ENCODE measurements around the gene APOL4. TPM values are rescaled to one million over a fixed set of nuclear protein-coding genes. Genes with fewer than 3 reads are reported as not detected.
A peak's percentile ranks its signal among the peaks of the same experiment; 100 is the strongest.

Gene APOL4
- total RNA-seq, 1 donor from 2014 or later, result 0.82 TPM

- Histone ChIP-seq H2AFZ (replicated peaks) (no peak overlapping the region), H3K79me2 (ENCODE audit: low read depth) (no peaks in the 10 kb centered on the region), H4K20me1 (ENCODE audit: low read depth) (no peaks in the 10 kb centered on the region), H3K9me3 (ENCODE audit: low read depth) (no peaks in the 10 kb centered on the region), H3K36me3 (no peaks in the 10 kb centered on the region), H3K4me3 (no peak overlapping the region), H3K4me1 (peaks cover 26% of the 10 kb centered on the region), H3K4me2 (no peak overlapping the region), H3K27me3 (no peaks in the 10 kb centered on the region), H3K27ac (no peak overlapping the region), H3K9ac (no peak overlapping the region), H3F3A (ENCODE audit: low read depth) (peaks cover 21% of the 10 kb centered on the region)
- Mint-ChIP-seq H3K4me3 (no peak overlapping the region), H3K4me1 (peaks cover 46% of the 10 kb centered on the region), H3K27me3 (ENCODE audit: insufficient read depth, low read depth) (peaks cover 23% of the 10 kb centered on the region), H3K27ac (peak overlapping the region; percentile 26), H3K9me3 (no peaks in the 10 kb centered on the region), H3K36me3 (no peaks in the 10 kb centered on the region)
- TF ChIP-seq EZH2 (IDR thresholded peaks at IDR 0.05) (no peak), EZH2phosphoT487 (IDR thresholded peaks at IDR 0.05) (no peak)
- TF ChIP-seq, protein P1, sequence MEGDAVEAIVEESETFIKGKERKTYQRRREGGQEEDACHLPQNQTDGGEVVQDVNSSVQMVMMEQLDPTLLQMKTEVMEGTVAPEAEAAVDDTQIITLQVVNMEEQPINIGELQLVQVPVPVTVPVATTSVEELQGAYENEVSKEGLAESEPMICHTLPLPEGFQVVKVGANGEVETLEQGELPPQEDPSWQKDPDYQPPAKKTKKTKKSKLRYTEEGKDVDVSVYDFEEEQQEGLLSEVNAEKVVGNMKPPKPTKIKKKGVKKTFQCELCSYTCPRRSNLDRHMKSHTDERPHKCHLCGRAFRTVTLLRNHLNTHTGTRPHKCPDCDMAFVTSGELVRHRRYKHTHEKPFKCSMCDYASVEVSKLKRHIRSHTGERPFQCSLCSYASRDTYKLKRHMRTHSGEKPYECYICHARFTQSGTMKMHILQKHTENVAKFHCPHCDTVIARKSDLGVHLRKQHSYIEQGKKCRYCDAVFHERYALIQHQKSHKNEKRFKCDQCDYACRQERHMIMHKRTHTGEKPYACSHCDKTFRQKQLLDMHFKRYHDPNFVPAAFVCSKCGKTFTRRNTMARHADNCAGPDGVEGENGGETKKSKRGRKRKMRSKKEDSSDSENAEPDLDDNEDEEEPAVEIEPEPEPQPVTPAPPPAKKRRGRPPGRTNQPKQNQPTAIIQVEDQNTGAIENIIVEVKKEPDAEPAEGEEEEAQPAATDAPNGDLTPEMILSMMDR (IDR thresholded peaks at IDR 0.05), result no peak
- no peak for DNase-seq (ENCODE audit: low spot score)
These were observed 8.0 kb downstream of the APOL4 start for GRCh38 chr22:36193577-36193976.

DNA sequence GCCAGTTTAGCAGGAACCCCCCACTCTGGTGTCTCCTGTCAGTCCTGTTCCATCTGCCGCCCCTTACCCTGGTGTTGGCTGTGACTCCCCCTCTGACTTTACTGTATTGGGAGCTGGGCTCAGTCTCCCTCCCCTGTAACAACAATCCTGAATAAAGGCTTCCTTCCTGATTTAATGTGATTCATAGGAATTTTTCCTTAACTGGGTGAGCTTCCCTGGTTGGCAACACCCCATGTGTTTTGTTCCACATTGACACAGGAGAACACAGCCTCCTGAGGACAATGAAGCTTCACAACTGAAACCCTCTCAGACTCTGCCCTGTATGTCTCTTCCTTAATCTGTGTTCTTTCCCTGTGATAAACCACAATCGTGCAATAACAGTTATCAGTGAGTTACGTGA is 8.4 kb downstream of the APOL4 start:
- H3K9ac ChIP-seq, result no peak overlapping the region
- Mint-ChIP-seq H3K36me3 (no peaks in the 10 kb centered on the region), H3K4me1 (peaks cover 42% of the 10 kb centered on the region), H3K4me3 (no peak overlapping the region), H3K9me3 (no peaks in the 10 kb centered on the region), H3K27ac (peak overlapping the region; percentile 64), H3K27me3 (ENCODE audit: insufficient read depth, low read depth) (peaks cover 23% of the 10 kb centered on the region)
- H3K27ac ChIP-seq, result no peak overlapping the region
- no peaks in the 10 kb centered on the region for H3K36me3 ChIP-seq
- no peaks in the 10 kb centered on the region for H3K9me3 ChIP-seq (ENCODE audit: low read depth)
- no peak overlapping the region for H3K4me3 ChIP-seq
- peaks cover 19% of the 10 kb centered on the region for H3F3A ChIP-seq (ENCODE audit: low read depth)
- peaks cover 22% of the 10 kb centered on the region for H3K4me1 ChIP-seq
- no peaks in the 10 kb centered on the region for H4K20me1 ChIP-seq (ENCODE audit: low read depth)
- no peaks in the 10 kb centered on the region for H3K79me2 ChIP-seq (ENCODE audit: low read depth)
- TF ChIP-seq EZH2phosphoT487 (IDR thresholded peaks at IDR 0.05) (no peak), EZH2 (IDR thresholded peaks at IDR 0.05) (no peak)
- TF ChIP-seq, protein P1 (IDR thresholded peaks at IDR 0.05), result no peak
- no peak overlapping the region for H2AFZ ChIP-seq (replicated peaks)
- H3K4me2 ChIP-seq, result no peak overlapping the region
- no peak for DNase-seq (ENCODE audit: low spot score)
- no peaks in the 10 kb centered on the region for H3K27me3 ChIP-seq

GRCh38 chr22:36192542-36192941 is 9.1 kb downstream of the APOL4 start:
- Histone ChIP-seq H3K4me2 (no peak overlapping the region), H3K9me3 (ENCODE audit: low read depth) (no peaks in the 10 kb centered on the region), H3K27me3 (no peaks in the 10 kb centered on the region), H4K20me1 (ENCODE audit: low read depth) (no peaks in the 10 kb centered on the region), H3K79me2 (ENCODE audit: low read depth) (no peaks in the 10 kb centered on the region), H3K4me3 (no peak overlapping the region), H3F3A (ENCODE audit: low read depth) (peaks cover 13% of the 10 kb centered on the region), H3K36me3 (no peaks in the 10 kb centered on the region), H2AFZ (replicated peaks) (no peak overlapping the region), H3K9ac (no peak overlapping the region), H3K4me1 (peaks cover 15% of the 10 kb centered on the region), H3K27ac (no peak overlapping the region)
- no peaks in the 10 kb centered on the region for H3K36me3 Mint-ChIP-seq
- TF ChIP-seq EZH2phosphoT487 (IDR thresholded peaks at IDR 0.05) (no peak), EZH2 (IDR thresholded peaks at IDR 0.05) (no peak)
- TF ChIP-seq, protein P1 (IDR thresholded peaks at IDR 0.05), result no peak
- H3K4me1 Mint-ChIP-seq, result peaks cover 36% of the 10 kb centered on the region
- peaks cover 23% of the 10 kb centered on the region for H3K27me3 Mint-ChIP-seq (ENCODE audit: insufficient read depth, low read depth)
- no peak for DNase-seq (ENCODE audit: low spot score)
- H3K9me3 Mint-ChIP-seq, result no peaks in the 10 kb centered on the region
- H3K4me3 Mint-ChIP-seq, result no peak overlapping the region
- H3K27ac Mint-ChIP-seq, result no peak overlapping the region

Measured in neural progenitor cell (in vitro differentiated cells).